IPS DF 19.7 (cell line): ENCODE data around the gene RGS10.
"Not testable (repeated sequence)": the region's sequence is repeated elsewhere in the genome, so short reads cannot be mapped to it uniquely, and the experiment has no call there.

Experiments
- DNase-seq: peaks from one replicate; pipeline ENCODE4 v3.0.0-alpha.2; 2013; ENCODE audit warnings: low read depth, low spot score

The RGS10 gene

GRCh38 chr10:119542357-119542987 lies at the start of gene RGS10:
RGS10 (minus strand) TSS chr10:119542719; CDS start chr10:119542638, 81 bp downstream.
- DNase-seq, result no peak

DNA sequence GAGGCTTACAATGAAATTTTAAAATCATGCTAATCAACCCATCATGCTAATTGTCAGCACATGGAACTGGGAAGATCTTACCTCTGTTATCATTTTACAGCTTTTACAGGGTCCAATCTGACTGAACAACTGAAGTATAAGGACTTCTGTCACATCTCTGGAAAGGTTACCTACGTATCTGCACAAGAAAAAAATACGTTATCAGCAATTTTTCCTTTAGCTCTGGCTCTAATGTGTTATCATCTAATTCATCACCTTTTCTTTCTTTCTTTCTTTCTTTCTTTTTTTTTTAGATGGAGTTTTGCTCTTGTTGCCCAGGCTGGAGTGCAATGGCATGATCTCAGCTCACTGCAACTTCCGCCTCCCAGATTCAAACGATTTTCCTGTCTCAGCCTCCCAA lies 45.6 kb upstream of the RGS10 start:
- DNase-seq, result no peak

DNA sequence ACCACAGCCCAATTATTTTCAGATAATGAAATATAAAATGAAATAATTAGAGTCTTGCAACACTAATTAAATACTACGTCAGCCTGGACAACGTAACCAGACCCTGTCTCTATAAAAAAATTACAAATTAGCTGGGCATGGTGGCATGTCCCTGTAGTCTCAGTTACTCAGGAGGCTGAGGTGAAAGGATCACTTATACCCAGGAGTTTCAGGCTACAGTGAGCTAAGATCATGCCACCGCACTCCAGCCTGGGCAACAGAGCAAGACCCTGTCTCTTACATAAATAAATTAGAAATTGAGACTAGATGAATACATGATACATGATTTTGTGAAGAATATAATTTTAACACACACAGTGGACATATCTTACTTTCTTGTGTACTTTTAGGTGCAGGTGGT lies 35.8 kb upstream of the RGS10 start:
- DNase-seq, result no peak

GRCh38 chr10:119575991-119576390 lies 33.5 kb upstream of the RGS10 start:
- DNase-seq, result no peak

- DNase-seq, result no peak
These were observed 33.0 kb upstream of the RGS10 start for GRCh38 chr10:119575506-119575905.

- DNase-seq, result no peak
These were observed 25.5 kb upstream of the RGS10 start for GRCh38 chr10:119567978-119568377.

DNA sequence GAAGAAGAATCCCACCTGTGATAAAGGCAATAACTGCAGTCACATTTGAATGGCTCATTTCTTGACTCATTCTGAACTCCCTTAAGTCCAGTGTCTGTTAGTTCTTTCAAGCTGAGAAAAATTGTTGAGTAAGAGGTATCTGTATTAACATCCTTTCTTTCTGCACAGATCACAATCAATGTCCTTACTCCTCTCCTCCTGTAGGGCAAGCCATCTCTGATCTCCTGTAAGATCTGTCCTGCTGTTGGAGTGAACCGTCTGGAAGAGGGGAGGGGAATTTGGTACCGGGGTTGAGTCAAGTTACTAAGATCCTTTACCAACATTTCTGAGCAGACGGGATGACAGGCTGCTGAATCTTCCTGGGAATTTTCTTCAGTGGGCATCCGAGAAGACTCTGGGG lies 19.6 kb upstream of the RGS10 start:
- DNase-seq, result no peak

- DNase-seq, result not testable (repeated sequence)
These were observed 17.0 kb upstream of the RGS10 start for GRCh38 chr10:119559511-119559910.

- DNase-seq, result not testable (repeated sequence)
These were observed 13.6 kb upstream of the RGS10 start for GRCh38 chr10:119556081-119556480.

GRCh38 chr10:119555178-119555784 lies 12.8 kb upstream of the RGS10 start:
- no peak for DNase-seq

DNA sequence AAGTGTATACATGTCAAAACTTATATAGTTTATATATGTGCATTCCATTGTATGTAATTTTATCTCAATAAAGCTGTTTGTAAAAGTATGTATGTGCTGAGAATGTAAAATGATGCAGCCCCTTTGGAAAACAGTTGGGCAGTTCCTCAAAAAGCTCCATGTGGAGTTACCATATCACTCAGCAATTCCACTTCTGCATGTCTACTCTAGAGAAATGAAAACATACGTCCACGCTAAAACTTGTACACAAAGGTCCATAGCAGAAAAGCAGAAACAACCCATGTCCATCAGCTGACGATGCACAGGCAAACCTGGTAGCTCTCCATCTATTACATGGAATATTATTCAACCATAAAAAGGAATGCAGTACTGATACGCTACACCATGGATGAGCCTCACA lies 8.3 kb upstream of the RGS10 start:
- DNase-seq, result no peak

DNA sequence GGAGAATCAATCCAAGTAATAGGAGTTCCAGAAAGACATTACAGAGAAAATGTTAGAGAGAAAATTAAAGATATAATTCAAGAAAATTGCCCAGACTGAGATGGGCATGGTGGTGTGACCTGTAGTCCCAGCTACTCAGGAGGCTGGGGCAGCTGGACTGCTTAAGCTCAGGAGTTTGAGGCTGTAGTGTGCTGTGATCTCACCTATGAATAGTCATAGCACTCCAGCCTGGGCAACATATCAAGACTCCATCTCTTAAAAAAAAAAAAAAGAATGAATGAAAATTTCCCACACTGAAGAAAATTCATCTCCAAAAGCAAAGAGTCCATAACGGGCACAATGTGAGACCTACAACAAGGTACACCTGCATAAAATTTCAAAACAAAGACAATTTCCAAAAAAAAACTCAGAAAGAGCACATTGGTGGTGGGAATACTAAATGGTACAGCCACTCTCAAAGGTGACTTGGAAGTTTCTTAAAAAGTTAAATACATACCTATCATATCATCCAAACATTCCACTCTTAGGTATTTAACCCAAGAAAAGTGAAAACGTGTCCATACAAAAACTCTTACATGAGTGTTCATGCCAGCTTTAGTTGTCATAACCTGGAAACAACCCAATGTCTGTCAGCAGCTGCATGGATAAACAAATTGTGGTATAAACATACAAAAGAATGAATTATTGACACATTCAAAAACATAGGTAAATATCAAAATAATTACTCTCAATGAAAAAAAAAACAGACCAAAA lies 6.9 kb upstream of the RGS10 start:
- no peak for DNase-seq

DNA sequence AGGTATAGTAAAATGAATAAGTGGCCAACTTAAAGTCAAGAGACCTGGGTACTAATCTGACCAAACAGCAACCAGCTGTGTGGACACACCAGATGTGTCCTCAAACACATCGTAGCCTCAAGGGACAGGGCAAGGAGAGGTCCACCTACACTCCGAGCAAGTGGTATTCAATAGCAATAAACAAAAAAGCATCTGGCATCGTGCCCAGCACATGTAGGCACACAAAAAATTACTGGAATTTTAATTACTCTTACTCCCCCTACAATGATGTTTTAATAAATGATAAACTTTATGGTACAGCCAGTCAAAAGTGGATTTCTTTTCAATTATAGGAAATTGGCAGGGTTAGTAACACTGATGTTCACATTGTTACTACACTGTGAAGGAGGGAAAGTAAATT lies 3.5 kb upstream of the RGS10 start:
- no peak for DNase-seq

GRCh38 chr10:119545310-119545709 lies 2.8 kb upstream of the RGS10 start:
- no peak for DNase-seq

DNA sequence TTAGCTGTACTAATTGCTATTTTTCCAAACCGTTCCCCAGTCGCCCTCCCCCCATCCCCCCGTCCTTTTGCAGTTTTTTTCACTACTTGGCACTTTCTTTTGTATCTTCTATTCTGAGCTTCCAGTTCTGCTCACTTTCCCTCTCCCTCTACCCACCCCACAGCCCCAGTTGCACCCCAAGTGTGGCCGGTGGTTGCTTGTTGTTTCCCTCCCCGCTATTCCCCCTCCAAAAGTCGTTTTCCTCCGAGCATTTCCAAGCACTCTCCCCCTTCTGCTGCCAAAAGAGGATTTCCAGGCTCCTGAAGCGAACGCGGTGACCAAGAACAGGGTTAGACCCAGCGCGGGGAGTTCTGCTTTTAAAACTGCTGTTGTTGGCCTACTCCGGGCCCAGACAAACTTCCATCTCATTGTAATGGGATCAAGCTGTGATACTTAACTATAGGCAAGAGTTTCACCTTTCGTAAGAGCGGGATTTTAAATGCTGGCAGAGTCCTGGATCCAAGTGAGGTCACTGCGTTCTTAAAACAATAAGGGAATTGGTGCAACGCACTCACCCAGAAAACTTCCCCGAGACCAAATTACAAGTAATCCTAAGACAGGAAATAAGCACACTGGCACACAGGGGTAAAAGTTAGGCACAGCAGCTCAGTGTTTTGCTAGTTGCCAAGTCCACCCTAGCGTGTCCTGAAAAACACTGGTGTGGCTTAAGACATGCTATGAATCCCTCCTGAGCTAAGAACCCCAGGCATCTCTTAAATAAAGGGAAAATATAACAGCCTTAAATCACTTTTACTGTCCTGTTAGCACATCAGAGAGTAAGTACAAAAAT lies 1.5 kb upstream of the RGS10 start:
- no peak for DNase-seq

DNA sequence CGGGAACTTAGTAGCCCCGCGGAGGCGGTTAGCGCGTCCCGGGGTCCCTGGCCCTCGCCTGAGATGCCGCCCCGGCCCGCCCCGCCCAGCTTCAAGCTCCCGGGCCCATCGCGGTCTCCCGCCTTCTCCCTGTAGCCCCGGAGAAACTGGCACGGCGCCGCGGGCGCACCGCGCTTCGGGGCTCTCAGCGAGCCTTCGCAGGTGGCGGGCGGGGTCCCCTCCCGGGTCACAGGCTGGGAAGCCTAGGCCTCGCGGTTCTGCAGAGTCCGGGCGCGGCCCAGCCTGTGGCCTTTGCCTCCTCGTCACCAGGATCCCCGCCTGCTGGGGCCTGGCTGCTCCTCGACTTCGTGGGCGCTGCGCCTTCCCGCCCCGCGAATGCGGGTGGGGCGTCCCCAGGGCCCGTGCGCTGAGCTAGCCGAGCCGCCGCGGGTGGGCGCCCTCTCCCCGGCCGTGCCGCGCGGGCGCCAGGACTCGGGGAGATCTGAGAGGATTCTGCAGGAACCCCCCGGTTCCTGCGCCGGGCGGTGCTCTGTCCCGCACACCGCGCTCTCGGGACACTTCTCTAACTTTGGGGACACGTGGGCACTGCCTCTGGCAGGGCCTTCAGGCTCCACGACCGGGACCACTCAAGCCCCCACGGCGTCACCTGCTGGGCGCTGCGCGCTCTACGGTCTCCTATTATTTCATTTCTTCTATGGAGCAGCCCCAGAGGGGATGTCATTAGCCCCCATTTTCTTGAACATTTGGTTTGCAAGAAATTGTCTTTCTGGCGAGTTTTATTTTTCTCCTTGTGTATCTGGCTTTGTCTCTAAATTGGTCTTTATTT lies 682 bp upstream of the RGS10 start:
- DNase-seq, result no peak

GRCh38 chr10:119541459-119542356 lies 811 bp downstream of the RGS10 start:
- no peak for DNase-seq

DNA sequence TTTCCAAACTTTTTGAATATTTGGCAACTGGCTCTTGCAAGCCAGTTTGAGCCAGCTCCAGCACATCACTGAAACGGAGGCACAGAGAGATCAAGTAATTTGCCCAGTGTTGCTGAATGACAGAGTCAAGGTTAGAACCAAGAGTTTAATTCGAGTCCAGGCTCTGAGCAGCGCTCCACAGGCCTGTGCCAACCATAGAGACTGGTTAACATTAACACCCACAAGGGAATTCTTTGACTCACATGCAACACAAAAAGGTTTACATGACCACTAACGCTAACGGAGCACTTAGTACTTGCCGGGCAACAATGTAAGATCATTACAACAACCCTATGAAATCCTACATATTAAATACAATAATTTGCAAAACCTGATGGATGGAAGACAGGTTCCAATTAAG lies 1.5 kb downstream of the RGS10 start:
- DNase-seq, result no peak

GRCh38 chr10:119540038-119540437 lies 2.5 kb downstream of the RGS10 start:
- no peak for DNase-seq

DNA sequence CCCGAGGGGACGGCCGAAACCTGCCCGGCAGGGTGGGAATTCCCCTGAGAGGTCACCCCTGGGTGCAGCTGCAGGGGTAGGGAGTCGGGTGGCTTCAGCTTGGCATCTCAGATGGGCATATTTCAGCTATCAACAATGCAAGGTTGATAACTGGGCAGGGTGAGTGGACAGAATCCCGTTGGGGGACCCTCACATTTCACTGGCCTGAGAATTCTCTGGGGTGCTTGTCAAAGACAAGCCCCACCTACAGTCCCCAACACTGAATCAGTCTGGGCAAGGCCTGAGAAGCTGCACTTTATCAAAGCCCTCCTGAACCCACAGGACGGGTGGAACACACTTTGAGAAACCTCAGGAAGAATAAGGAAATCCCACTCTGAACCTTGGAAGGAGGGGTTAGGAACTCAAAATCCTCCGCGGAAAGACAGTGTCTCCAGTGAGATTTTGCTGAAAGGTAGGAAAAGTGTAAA lies 3.1 kb downstream of the RGS10 start:
- no peak for DNase-seq
